Esophagus muscularis mucosa (tissue), 3 donors: ENCODE data around the gene DSCAM.

Experiments
- CTCF ChIP-seq, 3 experiments: fragments of 200-600 bp in 2 of 3; fragments of 450-650 bp in 1 of 3; sonication (generic) in 2 of 3; IDR thresholded peaks; one replicate each; pipeline ENCODE4 v1.5.1; 2017 to 2019; ENCODE audit warnings: antibody characterized with exemption in 3 of 3, mild to moderate bottlenecking in 2 of 3, moderate library complexity in 1 of 3
- EP300 ChIP-seq: sonication (generic); formaldehyde crosslinking; IDR thresholded peaks from one replicate; pipeline ENCODE4 v1.6.1; 2017; ENCODE audit warnings: antibody characterized with exemption

- TF ChIP-seq CTCF (IDR thresholded peaks at IDR 0.05) (no peak), EP300 (no peak)
Observed at GRCh38 chr21:39980241-39980820, 866.6 kb downstream of the DSCAM start.
